ENCODE measurements around the gene FTH1. TPM values are rescaled to one million over a fixed set of nuclear protein-coding genes. Genes with fewer than 3 reads are reported as not detected.

Gene FTH1
- total RNA-seq, 2 donors from 2014 or later: 5,286 to 5,395 TPM

DNA sequence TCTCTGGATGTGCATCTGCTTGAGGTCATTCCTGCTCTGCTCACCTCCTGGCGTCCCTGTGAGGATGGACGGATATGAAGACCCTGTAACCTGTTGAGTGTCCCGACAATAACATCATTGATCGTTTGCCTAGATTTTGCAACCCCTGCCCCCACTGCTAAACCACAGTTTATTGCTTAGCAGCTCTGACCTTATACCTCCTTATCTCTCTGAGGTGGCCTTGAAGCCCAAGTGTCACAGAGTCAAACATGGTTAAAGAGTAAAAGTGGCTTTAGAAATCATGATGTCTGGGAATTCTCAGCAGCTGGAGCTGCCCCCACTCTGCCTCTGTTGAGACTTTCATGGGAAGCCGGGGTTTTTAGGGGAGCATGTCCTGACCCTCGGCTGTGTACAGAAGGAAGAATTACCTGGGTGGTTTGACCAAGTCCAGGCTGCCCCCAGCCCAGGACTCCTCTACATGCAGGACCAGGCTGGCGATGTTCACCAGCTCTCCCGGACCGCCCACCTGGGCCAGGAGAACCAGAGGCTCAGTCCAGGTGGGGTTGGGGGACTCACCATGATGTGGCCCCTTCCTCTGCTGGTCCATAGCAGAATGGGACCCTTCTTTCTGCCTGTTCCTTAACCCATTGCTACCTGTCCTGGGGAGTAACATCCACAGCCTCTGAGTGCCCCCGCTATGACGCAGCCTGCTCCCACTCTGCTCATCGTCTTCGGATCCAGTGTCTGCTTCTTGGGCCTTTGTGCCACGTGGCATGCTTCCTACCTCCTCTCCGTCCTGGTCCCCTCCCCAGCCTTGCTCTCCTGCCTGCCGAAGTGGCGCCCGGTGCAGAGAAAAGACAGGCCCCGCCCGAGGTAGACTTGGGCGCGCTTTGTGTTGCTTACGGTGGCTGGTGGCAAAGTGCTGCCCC, 33.4 kb upstream of the FTH1 start:
- no peaks in the 10 kb centered on the region for H3K36me3 ChIP-seq
- H3K9ac ChIP-seq (ENCODE audit: low read depth in 2 of 2, low read length in 2 of 2): peak overlapping the region; percentile 43 to 54
- H3K27me3 ChIP-seq: no peaks in the 10 kb centered on the region
- intact Hi-C loops (cut with DNase I): no loop called here
- TF ChIP-seq, protein P1, sequence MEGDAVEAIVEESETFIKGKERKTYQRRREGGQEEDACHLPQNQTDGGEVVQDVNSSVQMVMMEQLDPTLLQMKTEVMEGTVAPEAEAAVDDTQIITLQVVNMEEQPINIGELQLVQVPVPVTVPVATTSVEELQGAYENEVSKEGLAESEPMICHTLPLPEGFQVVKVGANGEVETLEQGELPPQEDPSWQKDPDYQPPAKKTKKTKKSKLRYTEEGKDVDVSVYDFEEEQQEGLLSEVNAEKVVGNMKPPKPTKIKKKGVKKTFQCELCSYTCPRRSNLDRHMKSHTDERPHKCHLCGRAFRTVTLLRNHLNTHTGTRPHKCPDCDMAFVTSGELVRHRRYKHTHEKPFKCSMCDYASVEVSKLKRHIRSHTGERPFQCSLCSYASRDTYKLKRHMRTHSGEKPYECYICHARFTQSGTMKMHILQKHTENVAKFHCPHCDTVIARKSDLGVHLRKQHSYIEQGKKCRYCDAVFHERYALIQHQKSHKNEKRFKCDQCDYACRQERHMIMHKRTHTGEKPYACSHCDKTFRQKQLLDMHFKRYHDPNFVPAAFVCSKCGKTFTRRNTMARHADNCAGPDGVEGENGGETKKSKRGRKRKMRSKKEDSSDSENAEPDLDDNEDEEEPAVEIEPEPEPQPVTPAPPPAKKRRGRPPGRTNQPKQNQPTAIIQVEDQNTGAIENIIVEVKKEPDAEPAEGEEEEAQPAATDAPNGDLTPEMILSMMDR (IDR thresholded peaks at IDR 0.05): no peak
- H3K27ac ChIP-seq: no peak overlapping the region
- no peaks in the 10 kb centered on the region for H3K9me3 ChIP-seq
- H3K4me3 ChIP-seq: no peak overlapping the region
- DNase-seq: no peak
- peaks cover 5% of the 10 kb centered on the region for H3K4me1 ChIP-seq

DNA sequence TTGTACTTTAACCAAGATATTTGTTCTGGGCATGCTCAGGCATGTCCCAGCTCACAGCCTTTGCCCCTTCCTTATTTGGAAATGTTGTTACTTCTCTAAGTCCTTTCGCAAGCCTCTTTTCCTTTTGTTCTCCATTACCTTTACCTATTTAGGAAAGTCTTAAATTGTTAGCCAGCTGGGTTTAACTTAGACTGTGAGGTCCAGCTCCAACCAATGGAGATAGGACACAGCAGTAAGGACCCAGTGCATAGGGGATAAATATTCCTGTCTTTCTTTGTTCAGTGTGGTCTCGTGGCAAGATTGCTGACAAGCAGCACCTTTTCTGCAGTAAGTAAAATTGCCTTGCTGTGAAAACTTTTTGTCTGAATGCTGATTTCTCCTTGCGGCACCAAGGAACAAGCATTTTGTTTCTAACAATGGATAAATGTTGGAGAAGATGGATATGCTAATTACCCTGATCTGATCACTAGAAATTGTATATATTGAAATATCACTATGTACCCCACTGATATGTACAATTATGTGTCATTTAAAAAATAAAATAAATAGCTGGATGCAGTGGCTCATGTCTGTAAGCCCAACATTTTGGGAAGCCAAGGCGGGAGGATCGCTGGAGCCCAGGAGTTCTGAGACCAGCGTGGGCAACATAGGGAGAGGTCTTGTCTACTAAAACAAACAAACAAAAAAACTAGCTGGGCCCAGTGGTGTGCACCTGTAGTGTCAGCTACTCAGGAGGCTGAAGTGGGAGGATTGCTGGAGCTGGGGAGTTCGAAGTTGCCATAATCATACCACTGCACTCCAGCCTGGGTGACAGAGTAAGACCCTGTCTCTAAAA, 31.9 kb upstream of the FTH1 start:
- no peak overlapping the region for H3K9ac ChIP-seq (ENCODE audit: low read depth in 2 of 2, low read length in 2 of 2)
- DNase-seq: no peak
- no peaks in the 10 kb centered on the region for H3K9me3 ChIP-seq
- no peak overlapping the region for H3K4me3 ChIP-seq
- peaks cover 5% of the 10 kb centered on the region for H3K4me1 ChIP-seq
- intact Hi-C loops (cut with DNase I): no loop called here
- H3K27ac ChIP-seq: no peak overlapping the region
- TF ChIP-seq, protein P1 (IDR thresholded peaks at IDR 0.05): no peak
- no peaks in the 10 kb centered on the region for H3K36me3 ChIP-seq
- no peaks in the 10 kb centered on the region for H3K27me3 ChIP-seq

DNA sequence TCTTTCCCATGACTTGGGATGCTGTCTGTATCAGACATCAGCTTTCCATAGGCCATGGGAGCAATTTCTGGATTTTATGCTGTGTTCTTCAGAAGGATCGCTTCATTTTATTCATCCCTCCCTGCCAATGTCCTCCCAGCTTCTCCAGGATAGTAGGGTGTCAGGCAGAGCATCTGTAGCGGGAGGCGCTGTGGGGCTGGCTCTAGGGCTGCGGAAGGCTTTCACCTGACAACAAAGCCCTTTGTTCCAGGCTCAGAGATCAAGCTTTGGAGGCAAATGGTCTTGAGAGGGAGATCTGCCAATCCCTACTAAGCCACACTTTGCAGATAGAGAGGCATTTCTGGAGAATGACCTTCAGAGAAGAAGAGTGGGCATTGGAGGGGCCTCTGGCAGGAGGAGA, 29.5 kb upstream of the FTH1 start:
- no peaks in the 10 kb centered on the region for H3K27me3 ChIP-seq
- no peak overlapping the region for H3K4me3 ChIP-seq
- intact Hi-C loops (cut with DNase I): no loop called here
- H3K4me1 ChIP-seq: peaks cover 5% of the 10 kb centered on the region
- H3K9me3 ChIP-seq: no peaks in the 10 kb centered on the region
- no peak overlapping the region for H3K27ac ChIP-seq
- no peak for DNase-seq
- no peak overlapping the region for H3K9ac ChIP-seq (ENCODE audit: low read depth in 2 of 2, low read length in 2 of 2)
- no peaks in the 10 kb centered on the region for H3K36me3 ChIP-seq
- TF ChIP-seq, protein P1 (IDR thresholded peaks at IDR 0.05): no peak

GRCh38 chr11:61994981-61995380, 27.5 kb upstream of the FTH1 start:
- Histone ChIP-seq H3K9ac (ENCODE audit: low read depth in 2 of 2, low read length in 2 of 2) (no peak overlapping the region), H3K27me3 (no peaks in the 10 kb centered on the region), H3K36me3 (no peaks in the 10 kb centered on the region), H3K9me3 (no peaks in the 10 kb centered on the region), H3K27ac (no peak overlapping the region), H3K4me3 (no peak overlapping the region), H3K4me1 (no peaks in the 10 kb centered on the region)
- intact Hi-C loops (cut with DNase I): no loop called here
- no peak for DNase-seq
- TF ChIP-seq, protein P1 (IDR thresholded peaks at IDR 0.05): no peak

- Histone ChIP-seq H3K4me3 (no peak overlapping the region), H3K36me3 (no peaks in the 10 kb centered on the region), H3K27me3 (no peaks in the 10 kb centered on the region), H3K9ac (ENCODE audit: low read depth in 2 of 2, low read length in 2 of 2) (no peak overlapping the region), H3K9me3 (no peaks in the 10 kb centered on the region), H3K27ac (no peak overlapping the region), H3K4me1 (no peaks in the 10 kb centered on the region)
- DNase-seq: no peak
- intact Hi-C loops (cut with DNase I): no loop called here
- TF ChIP-seq, protein P1 (IDR thresholded peaks at IDR 0.05): no peak
Measured at GRCh38 chr11:61985869-61986268, 18.4 kb upstream of the FTH1 start.

Data from colonic mucosa (tissue), 4 donors.